ENCODE measurements around the gene TRAT1.

DNA sequence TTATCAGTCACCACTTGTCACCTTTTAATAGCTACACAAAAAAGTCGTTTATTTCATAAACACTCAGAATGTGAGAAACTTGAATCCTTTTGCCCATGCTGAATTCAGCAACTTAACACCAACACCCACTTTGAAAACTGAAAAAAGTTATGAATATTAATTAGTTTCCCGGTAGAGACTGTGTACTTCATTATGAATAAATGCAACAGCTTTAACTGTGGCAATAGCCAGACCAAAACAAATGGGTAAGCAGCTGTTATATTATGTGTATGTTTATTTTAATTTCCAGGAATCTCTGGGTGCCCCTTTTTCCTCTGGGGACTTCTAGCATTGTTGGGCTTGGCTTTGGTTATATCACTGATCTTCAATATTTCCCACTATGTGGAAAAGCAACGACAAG lies 7.8 kb downstream of the TRAT1 start:
- TF ChIP-seq, protein P1, sequence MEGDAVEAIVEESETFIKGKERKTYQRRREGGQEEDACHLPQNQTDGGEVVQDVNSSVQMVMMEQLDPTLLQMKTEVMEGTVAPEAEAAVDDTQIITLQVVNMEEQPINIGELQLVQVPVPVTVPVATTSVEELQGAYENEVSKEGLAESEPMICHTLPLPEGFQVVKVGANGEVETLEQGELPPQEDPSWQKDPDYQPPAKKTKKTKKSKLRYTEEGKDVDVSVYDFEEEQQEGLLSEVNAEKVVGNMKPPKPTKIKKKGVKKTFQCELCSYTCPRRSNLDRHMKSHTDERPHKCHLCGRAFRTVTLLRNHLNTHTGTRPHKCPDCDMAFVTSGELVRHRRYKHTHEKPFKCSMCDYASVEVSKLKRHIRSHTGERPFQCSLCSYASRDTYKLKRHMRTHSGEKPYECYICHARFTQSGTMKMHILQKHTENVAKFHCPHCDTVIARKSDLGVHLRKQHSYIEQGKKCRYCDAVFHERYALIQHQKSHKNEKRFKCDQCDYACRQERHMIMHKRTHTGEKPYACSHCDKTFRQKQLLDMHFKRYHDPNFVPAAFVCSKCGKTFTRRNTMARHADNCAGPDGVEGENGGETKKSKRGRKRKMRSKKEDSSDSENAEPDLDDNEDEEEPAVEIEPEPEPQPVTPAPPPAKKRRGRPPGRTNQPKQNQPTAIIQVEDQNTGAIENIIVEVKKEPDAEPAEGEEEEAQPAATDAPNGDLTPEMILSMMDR (conservative IDR thresholded peaks at IDR 0.05; ENCODE audit: low read depth, low read length): no peak
- no peak for TF ChIP-seq EZH2 (IDR thresholded peaks at IDR 0.05; ENCODE audit: borderline replicate concordance, low read depth, low read length, poor library complexity, severe bottlenecking)
